Activated CD8-positive, alpha-beta memory T cell treated with anti-CD3 and anti-CD28 coated beads, Interleukin-2, amount 50 U/mL, for 48 hours (primary cell): ENCODE measurements around the gene MEGF6.

Source experiments
- DNase-seq: peaks from one replicate; pipeline ENCODE4 v3.0.0-alpha.2; 2020

MEGF6 gene

DNA sequence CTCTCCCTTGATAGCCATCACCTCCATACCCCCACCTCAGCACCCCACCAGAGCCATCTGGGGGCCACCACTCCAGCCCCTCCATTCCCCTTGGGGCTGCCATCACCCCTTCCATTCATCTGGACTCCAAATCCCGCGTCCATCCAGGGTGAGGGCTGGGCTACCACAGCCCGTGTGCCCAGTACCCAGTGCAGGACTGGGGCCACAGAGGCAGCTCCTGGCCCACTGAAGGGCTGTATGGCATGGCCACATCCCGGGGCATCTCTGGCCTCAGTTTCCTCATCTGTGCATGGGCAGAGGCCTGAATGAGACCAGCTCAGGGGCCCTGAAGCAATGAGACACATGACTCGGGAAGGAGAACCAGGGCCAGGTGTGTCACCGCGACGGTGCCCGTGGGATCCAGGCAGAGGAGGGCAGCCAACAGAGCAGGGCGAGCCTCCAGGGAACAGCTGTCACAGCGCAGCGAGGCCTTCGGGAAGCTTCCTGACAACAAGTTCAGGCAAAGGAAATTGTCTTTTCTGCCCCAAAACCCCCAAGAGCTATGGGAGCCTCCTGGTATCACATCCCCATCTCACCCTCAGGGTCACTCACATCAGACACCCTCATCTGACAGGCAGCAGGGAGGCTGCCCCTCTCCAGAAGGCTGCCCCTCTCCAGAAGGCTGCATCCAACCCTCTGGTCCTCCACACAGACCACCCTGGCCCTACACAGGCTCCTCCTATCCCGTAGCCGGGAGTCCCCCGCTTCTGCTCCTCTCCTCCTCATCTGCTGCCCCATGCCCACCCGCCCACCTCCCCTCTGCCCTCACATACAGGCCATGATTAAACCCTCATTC lies 76.3 kb downstream of the MEGF6 start:
- DNase-seq: no peak

GRCh38 chr1:3533067-3534048 lies 78.0 kb downstream of the MEGF6 start:
- DNase-seq: no peak

GRCh38 chr1:3531928-3532327 lies 79.4 kb downstream of the MEGF6 start:
- no peak for DNase-seq

GRCh38 chr1:3530926-3531818 lies 80.1 kb downstream of the MEGF6 start:
- DNase-seq: peak; percentile 85

DNA sequence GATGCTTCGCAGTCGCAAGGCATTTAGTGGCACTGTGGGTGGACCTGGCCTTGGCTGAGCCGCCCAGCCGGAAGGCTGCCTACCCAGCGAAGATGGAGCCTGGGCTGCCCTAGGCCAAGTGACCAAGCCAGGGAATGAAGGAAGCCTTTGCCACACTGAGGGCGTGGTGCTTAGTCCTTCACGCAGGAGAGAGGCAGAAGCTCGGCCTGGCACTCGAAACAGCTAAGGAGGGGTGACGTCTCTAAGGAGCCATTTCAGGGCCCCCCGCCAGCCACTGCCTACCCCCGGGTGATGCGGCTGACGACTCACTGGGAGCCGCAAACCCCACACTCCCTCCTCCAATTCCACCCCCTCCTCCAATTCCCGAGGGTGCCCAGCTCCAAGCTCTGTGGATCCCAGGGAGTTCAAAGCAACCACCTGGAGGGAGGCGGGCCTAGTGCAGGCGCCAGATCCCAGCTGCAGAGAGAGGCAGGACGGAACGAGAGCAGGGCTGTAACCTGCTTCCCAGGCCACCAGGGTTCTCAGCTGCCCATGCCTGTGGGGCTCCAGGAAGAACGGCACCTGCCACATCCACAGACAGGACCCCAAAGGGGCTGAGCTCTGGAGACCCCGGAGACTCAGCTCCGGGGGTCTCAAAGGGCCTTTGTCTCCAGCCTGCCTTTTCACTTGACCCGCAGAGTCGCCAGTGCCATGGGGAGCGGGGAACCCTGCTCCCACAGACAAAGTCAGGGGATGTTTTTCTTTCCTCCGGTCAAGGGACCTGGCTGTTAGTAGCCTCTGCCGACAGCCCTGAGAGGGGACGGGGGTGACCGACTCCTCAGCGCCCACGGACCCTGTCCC lies 81.0 kb downstream of the MEGF6 start:
- DNase-seq: peak; percentile 56

GRCh38 chr1:3529099-3529729 lies 82.1 kb downstream of the MEGF6 start:
- no peak for DNase-seq

GRCh38 chr1:3527774-3528173 lies 83.5 kb downstream of the MEGF6 start:
- no peak for DNase-seq

GRCh38 chr1:3525551-3526482 lies 85.5 kb downstream of the MEGF6 start:
- DNase-seq: no peak

- no peak for DNase-seq
These were observed 86.6 kb downstream of the MEGF6 start for GRCh38 chr1:3524556-3525203.

- DNase-seq: no peak
These were observed 87.3 kb downstream of the MEGF6 start for GRCh38 chr1:3523980-3524379.

GRCh38 chr1:3522564-3523265 lies 88.6 kb downstream of the MEGF6 start:
- DNase-seq: no peak

DNA sequence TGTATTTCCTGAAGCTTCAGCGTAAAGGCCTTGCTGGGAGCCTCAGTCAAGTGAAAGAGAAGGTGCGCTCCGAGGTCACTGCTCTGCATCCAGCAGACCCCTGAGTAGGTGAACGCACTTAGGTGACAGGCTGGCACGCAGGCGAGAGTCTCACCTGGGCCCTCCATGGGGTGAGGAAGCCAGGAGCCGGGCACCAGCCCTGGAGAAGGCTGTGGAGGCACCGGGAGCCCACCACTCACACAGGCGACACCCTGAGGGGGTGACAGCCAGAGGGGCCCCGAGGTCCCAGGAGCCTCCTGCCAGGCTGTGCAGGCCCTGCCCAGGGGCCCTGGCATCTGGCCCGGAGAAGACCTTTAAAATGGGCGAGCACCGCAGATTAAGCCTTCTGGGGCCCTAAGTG lies 89.2 kb downstream of the MEGF6 start:
- no peak for DNase-seq

- DNase-seq: no peak
These were observed 89.9 kb downstream of the MEGF6 start for GRCh38 chr1:3521426-3521825.

GRCh38 chr1:3520419-3521378 lies 90.6 kb downstream of the MEGF6 start:
- DNase-seq: no peak

DNA sequence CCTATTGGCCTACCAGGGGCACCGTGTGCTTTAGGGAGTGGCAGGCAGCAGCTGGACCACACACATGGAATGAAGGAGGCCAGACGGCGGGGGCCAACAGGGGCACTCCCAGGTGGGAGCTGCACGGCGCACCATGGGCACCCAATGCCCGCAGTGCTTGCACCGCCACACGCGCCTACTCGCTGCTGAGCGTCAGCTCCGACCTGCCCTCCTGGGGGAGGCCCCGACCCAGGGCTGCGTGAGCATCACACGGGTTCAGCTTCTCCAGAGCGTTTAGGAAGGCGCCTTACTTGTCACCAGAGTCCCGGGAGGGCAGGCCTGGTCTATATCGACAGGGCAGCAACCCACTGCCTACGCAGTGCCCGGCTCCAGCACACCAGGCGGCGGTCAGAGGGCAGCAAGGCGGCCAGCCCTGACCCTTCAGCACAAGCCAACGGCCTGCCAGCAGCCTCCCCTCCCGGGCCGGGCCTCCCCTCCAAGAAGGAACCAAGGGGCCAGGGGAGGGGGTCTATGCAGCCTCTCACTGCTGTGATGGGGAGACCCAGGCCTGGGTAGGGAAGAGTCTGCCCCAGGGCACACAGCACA lies 91.9 kb downstream of the MEGF6 start:
- DNase-seq: no peak

DNA sequence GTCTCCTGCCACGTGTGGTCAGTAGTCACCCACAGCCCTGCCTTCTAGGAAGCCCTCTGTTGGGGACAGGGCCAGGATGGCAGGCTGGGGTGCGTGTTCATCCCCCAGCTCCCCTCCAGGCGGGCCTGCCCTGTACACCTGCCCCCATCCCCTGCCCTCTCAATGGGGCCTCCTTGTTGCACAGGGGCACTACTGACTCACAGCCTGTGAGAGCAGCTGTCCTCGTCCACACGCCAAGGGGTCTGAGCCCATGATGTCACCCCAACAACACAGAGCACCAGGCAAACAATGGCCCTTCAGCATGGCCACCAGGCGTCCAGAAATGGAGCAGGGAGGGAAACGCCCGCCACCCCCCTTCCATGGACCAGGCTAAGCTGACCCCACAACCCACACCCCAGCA lies 92.6 kb downstream of the MEGF6 start:
- no peak for DNase-seq

GRCh38 chr1:3518256-3518655 lies 93.1 kb downstream of the MEGF6 start:
- DNase-seq: peak; percentile 79
